PFSK-1 (cell line): ENCODE measurements around the gene NUBPL.

Experiments
- FOXP2 ChIP-seq: optimal IDR thresholded peaks from 2 replicates; pipeline ENCODE3; 2011; ENCODE audit warnings: borderline replicate concordance, control low read depth, inconsistent platforms; ENCODE audit not compliant: insufficient read depth; ENCODE audit errors: extremely low read length, extremely low read depth
- POLR2AphosphoS5 ChIP-seq: IDR thresholded peaks from 2 replicates; pipeline ENCODE4 v1.6.1; 2012; ENCODE audit warnings: low read depth, mild to moderate bottlenecking, control low read depth, low read length, moderate library complexity
- SIN3A ChIP-seq: IDR thresholded peaks from 2 replicates; pipeline ENCODE4 v1.6.1; 2012; ENCODE audit warnings: mild to moderate bottlenecking, low read length, moderate library complexity, borderline replicate concordance; ENCODE audit not compliant: insufficient read depth
- TAF1 ChIP-seq: IDR thresholded peaks from 2 replicates; pipeline ENCODE4 v1.6.1; 2012; ENCODE audit warnings: low read length, control low read depth, borderline replicate concordance; ENCODE audit not compliant: insufficient read depth
- TF ChIP-seq, protein P1 (sequence below), 2 experiments: IDR thresholded peaks; 2 replicates each; pipeline versions ENCODE4 v1.6.1 to v1.8.0; 2011 to 2012; ENCODE audit warnings: low read depth in 2 of 2, low read length in 2 of 2, control low read depth in 1 of 2, inconsistent platforms in 1 of 2, mild to moderate bottlenecking in 1 of 2, moderate library complexity in 1 of 2; ENCODE audit not compliant: insufficient read depth in 1 of 2

NUBPL gene

DNA sequence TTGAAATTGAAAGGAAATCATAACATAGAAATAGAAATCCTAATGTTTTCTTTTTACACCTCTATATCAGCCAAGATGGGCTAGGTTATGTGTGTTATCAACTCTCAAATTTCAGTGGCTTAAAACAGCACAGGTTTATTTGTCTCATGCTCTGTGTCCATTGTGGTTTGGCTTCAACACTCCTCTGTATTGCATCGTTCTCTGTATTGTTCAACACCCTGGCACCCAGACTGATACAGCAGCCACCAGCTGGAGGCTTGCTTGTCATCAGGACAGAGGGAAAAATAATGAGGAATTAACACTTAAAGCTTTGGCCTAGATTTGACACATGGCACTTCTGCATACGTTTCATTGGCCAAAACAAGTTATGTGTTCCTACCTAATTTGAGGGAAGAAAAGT lies 281.7 kb downstream of the NUBPL start:
- no peak for TF ChIP-seq FOXP2
- no peak for TF ChIP-seq TAF1
- TF ChIP-seq, protein P1, sequence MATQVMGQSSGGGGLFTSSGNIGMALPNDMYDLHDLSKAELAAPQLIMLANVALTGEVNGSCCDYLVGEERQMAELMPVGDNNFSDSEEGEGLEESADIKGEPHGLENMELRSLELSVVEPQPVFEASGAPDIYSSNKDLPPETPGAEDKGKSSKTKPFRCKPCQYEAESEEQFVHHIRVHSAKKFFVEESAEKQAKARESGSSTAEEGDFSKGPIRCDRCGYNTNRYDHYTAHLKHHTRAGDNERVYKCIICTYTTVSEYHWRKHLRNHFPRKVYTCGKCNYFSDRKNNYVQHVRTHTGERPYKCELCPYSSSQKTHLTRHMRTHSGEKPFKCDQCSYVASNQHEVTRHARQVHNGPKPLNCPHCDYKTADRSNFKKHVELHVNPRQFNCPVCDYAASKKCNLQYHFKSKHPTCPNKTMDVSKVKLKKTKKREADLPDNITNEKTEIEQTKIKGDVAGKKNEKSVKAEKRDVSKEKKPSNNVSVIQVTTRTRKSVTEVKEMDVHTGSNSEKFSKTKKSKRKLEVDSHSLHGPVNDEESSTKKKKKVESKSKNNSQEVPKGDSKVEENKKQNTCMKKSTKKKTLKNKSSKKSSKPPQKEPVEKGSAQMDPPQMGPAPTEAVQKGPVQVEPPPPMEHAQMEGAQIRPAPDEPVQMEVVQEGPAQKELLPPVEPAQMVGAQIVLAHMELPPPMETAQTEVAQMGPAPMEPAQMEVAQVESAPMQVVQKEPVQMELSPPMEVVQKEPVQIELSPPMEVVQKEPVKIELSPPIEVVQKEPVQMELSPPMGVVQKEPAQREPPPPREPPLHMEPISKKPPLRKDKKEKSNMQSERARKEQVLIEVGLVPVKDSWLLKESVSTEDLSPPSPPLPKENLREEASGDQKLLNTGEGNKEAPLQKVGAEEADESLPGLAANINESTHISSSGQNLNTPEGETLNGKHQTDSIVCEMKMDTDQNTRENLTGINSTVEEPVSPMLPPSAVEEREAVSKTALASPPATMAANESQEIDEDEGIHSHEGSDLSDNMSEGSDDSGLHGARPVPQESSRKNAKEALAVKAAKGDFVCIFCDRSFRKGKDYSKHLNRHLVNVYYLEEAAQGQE (IDR thresholded peaks at IDR 0.05; ENCODE audit: insufficient read depth in 1 of 2, low read depth in 2 of 2, low read length in 2 of 2): no peak
- TF ChIP-seq SIN3A: no peak
- no peak for TF ChIP-seq POLR2AphosphoS5

DNA sequence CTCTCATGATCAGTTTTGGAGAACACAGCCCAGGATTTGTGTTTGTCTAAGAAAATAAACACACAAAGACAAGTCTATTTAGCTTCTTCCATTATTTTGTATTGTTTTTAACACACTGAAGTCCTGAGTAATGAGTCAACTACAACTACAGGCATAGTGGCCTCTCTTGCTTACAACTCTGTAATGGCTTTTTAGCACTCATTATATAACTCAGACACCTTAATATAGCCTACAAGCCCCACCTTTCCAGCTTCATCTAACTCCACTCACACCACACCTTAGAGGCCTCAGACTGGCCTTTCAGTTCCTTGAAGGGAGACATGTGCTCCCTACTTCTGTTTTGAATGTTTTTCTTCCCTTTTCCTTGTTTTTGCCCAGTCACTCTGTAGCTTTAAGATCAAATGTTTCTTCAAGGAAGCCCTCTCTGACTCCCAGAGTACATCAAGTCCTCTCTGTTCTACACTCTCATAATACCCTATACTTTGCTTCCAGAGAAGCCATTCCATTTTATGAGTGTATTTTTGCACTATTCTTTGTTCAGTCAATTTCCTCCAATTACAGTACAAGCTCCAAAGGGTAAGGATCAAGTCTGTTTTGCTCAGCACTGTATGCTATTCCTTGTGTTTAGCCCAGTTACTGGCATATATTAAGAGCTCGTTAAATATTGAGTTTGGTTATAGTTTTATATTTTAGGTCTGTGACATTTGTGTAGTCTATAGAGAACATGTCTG lies 282.3 kb downstream of the NUBPL start:
- TF ChIP-seq TAF1 (no peak), FOXP2 (no peak), POLR2AphosphoS5 (no peak), SIN3A (no peak)

DNA sequence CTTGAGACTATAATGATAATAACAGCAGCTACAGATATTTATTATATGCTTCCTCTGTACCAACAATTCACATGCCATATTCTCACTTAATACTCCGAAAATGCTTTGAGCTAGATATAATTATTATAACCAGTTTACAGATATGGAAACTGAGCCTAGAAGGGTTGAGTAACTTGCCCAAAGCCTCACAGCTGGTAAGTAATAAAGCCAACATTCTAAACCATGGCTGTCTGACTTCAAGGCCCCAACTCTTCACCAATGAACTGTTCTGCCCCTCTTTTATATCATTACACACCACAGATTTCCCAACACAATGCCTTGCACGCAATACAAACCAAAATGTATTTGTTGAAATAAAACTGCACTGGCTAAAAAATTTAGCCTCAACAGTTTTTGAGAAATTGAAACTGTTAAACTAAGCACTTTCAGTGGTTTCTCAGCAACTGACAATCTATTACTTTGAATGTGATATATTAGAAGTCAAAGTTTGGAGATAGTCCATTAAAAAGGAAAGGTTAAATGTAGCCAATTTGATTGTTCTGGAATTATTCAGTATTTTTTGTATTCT lies 293.4 kb downstream of the NUBPL start:
- TF ChIP-seq FOXP2 (no peak), POLR2AphosphoS5 (no peak)

DNA sequence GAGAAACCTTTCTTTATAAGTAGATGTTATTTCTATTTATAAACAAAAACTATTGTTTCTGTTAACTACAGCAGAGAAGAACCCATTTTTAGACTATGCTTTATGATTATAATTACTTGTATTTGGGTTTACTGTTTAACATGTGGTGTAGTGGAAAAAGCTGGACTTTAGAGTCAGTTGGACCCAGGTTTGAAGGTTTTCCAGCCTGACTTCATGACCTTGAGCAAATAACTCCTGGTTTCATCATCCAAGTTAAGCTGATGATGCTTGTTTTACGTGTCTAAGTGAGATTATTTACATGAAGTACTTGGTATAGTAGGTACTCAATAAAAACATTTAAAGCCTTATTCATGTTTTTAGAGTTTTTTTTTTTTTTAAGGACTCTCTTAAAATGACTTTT lies 294.1 kb downstream of the NUBPL start:
- TF ChIP-seq FOXP2: no peak

DNA sequence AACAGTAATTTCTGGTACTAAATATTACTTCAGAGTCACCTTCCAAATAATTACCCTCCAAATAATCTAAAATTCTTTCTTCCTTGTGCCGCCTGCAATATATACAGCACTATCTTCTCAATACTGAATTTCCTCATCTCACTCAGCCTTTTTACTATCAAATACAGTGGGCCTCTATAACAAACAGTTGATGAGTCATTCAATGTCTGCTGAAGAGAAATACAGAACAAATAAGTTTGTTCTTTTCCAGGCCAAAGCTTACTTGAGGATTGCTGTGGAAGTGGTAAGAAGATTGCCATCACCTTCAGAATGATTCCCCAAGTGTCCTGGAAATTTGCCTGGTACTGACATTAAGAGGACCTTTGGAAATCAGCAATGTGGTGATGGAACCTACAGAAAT lies 297.7 kb downstream of the NUBPL start:
- no peak for TF ChIP-seq FOXP2
- no peak for TF ChIP-seq TAF1
- TF ChIP-seq POLR2AphosphoS5: no peak
- TF ChIP-seq, protein P1 (IDR thresholded peaks at IDR 0.05; ENCODE audit: insufficient read depth in 1 of 2, low read depth in 2 of 2, low read length in 2 of 2): no peak
- no peak for TF ChIP-seq SIN3A

DNA sequence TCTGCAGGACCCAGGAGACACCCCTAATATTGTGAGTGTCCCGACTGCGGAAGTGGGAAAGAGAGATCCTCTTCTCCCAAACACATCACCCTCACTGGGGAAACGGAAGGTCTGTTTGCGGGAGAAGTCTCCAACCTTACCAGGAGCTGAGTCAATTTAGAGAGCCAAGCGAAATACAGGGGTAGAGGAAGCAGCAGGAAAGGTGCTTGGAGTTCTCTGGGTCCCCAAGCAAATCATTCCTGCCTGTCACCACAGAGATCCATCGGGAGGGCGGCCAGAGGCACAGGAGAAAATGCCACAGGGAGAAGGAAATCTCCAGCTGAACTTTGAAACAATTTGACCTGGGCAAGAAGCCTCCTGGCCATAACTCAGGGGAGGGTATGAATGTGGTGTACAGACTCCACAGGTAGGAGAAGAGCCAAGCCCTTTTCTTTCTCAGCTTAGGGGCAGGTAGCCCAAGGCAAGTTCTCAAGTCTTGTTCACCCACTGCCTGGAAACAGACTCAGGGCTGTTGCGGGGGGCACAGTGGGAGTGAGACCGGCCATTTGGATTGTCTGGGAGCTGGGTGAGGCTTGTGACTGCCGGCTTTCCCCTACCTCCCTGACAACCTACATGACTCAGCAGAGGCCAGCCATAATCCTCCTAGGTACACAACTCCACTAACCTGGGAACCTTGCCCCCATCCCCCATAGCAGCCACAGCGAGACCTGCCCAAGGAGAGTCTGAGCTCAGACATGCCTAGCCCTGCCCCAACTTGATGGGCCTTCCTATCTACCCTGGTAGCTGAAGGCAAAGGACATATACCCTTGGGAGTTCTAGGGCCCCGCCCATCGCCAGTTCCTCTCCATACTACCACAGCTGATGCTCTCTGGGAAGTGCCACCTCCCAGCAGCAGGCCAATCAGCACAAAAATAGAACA lies 304.0 kb downstream of the NUBPL start:
- no peak for TF ChIP-seq POLR2AphosphoS5
- TF ChIP-seq TAF1: no peak
- TF ChIP-seq FOXP2: no peak

DNA sequence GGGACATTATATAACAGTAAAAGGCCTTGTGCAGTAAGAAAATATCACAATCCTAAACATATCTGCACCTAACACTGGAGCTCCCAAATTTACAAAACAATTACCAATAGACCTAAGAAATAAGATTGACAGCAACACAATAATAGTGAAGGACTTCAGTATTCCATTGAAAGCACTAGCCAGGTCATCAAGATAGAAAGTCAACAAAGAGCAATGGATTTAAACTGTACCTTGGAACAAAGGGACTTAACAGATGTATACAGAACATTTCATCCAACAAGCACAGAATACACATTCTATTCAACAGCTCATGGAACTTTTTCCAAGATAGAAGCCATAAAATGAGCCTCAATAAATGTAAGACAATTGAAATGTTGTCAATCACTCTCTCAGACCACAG lies 306.4 kb downstream of the NUBPL start:
- TF ChIP-seq, protein P1 (IDR thresholded peaks at IDR 0.05; ENCODE audit: insufficient read depth in 1 of 2, low read depth in 2 of 2, low read length in 2 of 2): no peak
- TF ChIP-seq POLR2AphosphoS5: no peak
- no peak for TF ChIP-seq TAF1
- TF ChIP-seq FOXP2: no peak
- no peak for TF ChIP-seq SIN3A
